HG03469 (cell line): ENCODE data around the gene PTPRQ.

ENCODE experiments used
- ATAC-seq: cut with Tn5 transposase; IDR thresholded peaks from one replicate; pipeline ENCODE4 v1.9.1; 2021; ENCODE audit warnings: mild to moderate bottlenecking, moderate library complexity, moderate number of reproducible peaks; ENCODE audit not compliant: unreplicated experiment

The PTPRQ gene

DNA sequence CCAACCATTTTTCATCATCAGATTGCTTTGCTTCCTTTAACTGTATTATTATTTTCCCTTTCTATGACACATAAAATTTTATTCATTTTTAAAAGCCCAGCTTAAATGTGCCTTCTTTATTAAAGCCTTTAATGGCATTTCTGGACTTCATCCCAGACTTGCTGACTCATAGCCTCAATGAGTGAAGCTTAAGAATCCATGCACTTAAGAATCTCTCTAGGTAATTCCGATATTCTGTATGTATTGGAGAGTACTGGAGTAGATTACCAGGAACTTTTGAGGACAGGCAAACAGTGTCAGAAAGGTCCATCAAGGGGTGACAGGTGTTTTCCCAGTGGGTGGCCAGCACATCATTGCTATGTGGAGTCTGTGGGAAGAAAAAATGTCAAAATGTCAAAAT, 107.9 kb downstream of the PTPRQ start:
- no peak for ATAC-seq

DNA sequence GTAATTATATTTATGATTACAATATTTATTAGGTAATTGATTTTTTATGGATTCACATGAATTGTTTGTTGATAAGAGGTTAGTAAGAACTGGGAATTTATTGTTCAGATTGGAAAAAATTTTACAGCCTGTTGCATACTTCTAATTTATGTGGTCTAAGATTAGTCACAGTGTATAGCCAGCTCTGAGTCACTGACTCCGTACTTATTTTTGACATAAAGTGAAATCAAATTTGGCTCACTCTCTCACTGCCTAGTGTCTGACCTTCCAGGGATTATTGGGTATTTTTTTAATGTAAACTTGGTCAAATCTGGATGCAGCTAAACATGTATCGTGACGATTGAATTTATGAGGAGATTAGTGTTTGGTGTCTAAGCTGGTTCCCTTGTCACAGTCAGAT, 109.3 kb downstream of the PTPRQ start:
- ATAC-seq: no peak

DNA sequence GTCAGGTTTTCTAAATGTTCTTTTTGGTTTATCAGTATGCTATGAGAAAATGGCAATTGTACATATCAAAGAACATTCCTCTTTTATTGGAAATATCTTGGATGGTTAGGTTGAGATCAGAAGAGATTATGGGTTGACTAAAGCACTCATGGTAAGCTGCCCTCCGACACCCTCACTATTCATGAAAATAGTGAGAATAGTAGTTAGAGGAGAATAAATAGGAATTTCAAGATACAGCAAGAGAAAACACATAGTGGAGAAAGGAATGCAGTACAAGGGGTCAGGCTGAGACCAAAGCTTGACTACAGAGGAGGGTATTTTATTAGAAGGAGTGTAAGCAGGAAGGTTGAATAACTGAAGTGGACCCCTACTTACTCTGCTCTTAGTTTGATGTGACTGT, 112.5 kb downstream of the PTPRQ start:
- ATAC-seq: no peak

DNA sequence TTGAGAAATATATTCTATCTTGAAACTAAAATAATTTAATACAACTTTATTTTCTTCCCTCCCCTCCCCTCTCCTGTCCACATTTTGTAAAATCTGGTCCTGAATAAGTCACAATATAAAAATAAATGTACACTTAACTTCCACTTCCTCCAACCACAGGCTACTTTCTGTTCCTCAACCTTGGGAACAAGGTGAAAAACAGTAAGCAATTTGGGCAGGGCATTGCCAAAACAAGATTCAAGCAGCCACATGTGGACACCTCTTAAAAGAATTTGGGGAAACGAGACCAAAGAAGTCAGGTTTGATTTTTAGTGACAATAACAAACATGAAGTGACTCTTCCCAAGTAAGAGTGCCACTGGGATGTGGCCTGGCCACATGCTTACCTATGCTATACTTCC, 115.7 kb downstream of the PTPRQ start:
- no peak for ATAC-seq

DNA sequence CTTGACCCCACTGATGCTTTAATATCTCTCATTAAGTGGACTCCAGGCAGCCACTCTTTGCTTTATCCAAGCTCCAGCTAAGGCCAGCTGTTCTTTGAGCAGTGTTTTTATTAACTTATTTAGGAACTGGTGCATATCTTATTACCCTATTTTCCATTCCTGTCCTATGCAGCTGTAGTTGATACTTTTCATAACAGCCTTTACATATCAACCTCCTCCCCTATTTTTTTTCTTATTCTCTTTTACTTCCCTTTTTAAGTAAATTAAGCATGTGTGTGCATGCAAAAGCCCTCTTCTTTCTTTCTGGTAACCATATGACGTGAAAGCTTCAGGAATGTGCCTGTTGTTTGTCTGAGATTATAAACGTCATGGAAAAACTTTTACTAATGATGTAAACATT, 121.2 kb downstream of the PTPRQ start:
- no peak for ATAC-seq

DNA sequence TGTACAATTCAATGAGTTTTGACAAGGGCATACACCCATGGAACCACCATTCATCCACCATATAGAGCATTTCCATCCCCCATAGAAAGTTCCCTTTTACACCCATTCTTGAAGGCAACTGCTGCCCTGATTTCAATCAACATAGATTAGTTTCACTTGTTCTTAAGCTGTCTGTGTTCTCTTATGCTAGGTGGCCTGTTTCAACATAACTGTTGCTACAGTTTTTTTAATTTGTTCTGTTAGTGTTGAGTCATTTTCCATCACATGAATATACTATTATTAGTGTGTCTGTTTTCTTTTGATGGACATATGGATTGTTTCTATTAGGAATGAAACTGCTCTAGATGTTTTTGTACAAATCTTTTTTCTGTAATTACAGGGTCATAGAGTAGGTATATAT, 123.4 kb downstream of the PTPRQ start:
- no peak for ATAC-seq

DNA sequence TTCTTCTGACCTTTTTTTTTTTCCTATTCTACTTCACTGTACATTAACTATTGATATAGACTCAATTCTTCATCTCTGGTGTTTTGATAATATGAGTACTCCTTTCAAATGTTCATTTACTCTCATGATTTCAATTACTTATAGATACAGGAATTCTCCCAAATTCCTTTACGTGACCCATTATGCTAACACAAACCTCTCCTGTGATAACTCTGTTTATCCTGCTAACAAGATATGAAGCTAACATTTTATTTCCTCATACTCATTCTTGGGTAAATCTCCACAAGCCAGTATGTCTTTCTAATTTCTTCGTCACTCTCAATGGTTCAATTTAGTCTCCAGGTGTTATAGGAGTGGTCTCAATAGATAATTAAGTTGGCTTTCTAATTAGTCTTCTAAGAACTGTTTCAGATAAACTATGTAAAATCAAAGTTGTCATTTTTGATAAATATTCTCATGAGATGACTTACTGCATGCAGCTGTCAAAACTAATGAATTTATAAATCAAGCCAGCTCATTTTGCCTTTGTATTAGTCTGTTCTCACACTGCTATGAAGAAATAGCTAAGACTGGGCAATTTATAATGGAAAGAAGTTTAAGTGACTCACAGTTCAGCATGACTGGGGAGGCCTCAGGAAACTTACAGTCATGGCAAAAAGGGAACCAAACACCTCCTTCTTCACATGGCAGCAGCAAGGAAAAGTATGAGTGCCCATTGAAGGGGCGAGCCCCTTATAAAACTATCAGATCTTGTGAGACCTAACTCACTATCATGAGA, 132.8 kb downstream of the PTPRQ start:
- no peak for ATAC-seq

DNA sequence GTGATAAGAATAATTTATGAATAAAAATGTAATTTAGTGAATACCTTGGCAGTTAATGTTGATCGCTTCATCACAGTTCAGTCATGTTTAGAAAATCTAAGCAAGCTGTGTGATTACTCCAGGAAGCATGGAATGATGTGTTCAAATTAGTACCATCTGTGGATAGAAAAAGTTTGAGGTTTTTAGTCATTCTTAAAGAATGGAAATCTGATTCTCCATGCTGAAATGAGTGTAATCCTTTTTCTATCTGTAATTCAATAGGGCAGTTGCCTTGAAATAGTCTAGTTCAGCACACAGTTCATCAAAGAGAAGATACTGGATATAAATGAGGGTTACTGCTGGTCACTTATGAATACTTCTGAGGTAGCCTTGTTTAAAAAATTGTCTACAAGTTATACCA, 136.2 kb downstream of the PTPRQ start:
- no peak for ATAC-seq

DNA sequence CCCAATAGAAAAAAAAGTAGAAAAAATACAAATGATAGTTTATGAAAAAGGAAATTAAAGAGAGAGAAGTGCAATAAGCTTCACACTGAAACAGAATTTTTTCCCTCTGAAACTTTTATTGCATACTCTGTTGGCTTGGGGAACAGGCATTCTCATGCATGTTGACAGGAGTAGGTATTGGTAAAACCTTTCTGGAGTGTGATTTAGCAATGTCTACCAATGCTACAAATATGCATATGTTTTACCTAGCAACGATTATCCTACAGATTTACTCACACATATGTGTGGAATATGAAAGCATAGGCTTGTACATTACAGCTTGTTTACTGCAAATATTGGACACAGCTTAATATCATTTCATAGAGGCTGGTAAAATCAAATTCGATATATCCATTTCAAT, 137.7 kb downstream of the PTPRQ start:
- ATAC-seq: no peak

DNA sequence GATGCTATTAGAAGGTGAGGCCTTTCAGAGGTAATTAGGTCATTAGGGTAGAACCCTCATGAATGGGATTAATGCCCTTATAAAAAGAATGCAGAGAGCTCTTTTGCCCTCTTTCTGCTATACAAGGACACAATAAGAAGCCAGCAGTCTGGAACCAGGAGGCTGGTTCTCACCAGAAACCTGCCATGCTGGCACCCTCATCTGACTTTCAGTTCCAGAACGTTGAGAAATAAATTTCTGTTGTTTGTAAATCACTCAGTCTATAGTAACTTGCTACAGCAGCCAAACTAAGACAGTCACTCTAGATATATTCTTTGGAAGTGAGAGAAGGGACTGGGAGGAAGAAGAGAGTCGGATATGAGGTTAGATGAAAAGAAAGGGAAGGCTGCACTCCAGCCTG, 138.4 kb downstream of the PTPRQ start:
- ATAC-seq: no peak

DNA sequence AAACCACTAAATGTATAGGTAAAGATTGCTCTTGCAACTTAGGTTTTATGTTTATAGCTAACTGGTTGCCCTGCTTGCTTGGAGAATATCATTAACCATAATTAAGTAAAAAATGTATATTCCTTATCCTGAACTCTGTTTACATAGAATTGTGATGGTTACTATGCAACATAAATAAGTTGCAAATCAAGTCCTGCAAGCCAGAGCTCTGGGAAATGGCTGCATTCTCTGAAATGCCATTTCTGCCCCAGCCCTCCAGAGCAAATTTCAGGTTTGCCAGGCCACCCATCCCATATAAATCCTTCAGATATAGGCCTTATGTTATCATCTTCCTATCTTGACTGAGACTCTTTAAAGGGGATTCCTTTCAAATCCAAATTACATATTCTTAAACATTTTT, 145.0 kb downstream of the PTPRQ start:
- ATAC-seq: no peak

DNA sequence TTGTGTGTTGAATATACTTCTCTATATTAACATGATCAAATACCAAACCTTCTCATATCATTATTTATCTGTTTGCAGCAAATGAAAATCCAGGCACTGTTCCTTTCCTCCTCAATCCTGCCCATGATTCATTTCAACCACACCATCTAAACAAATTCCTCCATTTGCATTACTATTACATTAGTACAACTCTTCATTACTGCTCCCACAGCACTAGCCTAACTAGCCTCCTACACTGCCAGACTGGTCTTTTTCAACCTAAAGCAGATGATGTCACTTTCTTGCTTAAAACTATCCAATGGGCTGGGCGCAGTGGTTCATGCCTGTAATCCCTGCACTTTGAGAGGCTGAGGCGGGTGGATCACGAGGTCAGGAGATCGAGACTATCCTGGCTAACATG, 146.1 kb downstream of the PTPRQ start:
- no peak for ATAC-seq

DNA sequence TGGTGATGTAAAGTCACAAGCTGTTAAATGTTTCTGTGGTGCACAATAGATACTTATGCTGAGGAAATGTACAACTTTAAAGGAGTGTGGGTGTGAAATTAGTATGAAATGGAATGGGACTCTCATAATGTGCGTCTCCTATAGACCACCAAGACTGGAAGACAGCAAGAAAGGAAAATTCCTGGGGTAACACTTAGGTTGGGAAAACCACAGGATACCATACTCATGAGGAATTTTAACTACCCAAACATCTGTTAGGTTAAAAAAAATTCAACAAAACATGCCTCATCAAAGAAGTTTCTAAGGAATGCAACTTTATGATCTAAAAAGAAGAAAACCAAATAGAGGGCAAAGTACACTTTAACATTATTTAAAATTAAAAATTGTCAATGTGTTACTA, 149.7 kb downstream of the PTPRQ start:
- no peak for ATAC-seq

DNA sequence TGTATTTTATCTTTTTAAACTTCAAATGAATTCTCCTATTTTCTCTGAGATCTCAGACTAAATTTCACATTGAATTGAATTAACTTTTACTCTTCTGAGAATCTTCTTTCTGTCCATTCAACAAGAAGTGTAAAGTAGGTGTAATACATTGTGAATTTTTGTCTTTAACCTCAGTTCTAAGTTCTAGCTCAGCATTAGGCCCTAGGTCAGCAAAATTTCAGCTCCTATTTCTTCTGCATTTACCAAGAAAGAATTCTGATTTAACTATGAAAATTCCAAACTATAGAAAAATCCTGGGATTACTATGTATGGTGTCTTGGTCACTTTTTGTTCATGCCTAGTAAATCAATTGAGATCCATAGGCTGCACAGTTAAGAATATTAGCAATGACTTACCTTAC, 152.5 kb downstream of the PTPRQ start:
- no peak for ATAC-seq

DNA sequence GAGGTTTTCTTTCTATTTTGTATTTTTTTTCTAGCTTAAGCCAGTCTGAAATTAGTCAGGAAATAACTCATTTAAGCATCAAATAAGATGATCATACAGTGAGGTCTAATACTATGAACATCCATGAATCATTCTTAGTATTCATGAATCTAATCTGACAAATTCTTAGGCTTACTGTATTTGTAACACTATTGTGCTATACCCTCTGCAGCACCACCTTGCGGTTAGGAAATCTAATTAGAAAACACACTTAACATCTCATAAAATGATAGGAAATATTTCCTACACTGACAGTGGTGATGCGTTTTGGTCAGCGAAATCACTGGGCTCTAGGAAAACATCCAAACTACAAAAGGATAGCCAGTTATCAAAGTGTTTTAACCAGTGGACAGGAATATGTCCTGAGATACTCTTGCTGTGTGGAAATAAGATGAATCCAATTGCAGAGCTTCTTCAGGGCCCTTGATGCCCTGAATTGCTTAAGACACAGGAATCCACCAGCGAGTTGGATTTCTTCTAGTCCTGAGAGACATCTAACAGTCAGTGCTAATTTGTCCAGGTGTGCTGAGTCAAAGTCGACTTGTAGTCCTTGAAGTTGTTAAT, 154.1 kb downstream of the PTPRQ start:
- ATAC-seq: no peak

DNA sequence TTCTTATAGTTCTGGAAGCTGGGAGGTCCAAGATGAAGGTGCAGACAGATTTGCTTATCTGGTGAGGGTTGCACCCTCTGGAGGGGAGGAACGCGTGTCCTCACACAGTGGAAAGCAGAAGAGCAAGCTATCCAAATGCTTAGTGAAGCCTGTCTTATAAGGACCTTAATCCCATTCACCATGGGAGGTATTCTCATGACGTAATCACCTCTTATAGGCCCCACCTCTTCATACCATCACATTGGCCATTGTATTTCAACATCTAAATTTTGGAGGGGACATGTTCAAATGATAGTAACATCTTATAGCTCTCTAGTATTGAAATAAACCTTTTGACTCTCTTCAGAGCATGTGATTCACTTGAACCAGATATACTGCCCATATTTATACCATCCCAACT, 158.4 kb downstream of the PTPRQ start:
- no peak for ATAC-seq

DNA sequence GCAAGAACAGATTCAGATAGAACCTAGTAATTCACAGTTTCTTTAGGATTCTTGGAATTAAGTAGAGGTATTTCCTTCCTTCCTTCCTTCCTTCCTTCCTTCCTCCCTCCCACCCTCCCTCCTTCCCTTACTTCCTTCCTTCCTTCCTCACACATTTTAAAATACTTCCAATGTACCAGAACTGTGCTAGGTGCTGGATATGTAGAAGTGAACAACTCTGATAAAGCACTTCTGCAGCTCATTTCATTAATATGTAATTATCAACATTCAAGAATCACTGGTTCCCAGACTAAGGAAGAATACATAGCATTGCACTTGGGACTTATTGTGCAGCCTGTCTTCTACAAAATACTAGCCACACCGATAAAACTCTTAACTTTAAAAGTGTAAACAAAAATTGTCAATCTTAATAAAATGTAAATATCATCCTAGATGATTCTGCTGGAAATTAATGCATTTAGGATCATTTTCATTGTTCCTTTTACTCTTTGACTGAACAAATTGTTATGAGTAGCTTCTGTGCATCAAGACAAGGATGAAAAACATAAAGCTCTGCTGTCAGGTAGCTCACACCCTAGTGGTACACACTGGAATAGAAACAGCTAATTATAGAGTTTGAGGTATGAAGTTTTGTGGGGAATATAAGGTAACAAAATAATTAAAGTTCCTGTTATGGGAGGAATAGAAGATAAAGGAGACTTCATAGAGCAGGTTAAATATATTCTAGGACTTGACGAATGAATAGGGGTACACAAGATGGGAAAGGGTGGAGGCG, 163.5 kb downstream of the PTPRQ start:
- ATAC-seq: no peak

DNA sequence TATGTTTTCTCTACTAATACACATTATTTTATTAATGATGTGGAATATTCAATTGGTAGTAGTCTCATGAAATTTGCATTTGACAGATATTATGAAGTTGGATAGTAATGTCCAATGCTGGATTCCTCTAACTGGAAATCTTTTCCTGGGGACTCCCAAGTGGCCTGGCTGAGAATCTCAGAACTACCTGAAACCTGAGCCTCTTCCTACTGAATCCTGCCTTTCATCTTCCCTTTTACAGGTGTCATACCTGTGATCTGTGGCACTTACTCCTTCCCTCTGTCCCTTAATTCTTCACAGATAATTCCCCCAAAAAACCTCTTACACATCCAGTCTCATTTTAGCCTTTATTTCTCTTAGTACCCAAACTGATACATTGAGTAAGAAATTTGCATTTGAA, 173.7 kb downstream of the PTPRQ start:
- ATAC-seq: no peak

DNA sequence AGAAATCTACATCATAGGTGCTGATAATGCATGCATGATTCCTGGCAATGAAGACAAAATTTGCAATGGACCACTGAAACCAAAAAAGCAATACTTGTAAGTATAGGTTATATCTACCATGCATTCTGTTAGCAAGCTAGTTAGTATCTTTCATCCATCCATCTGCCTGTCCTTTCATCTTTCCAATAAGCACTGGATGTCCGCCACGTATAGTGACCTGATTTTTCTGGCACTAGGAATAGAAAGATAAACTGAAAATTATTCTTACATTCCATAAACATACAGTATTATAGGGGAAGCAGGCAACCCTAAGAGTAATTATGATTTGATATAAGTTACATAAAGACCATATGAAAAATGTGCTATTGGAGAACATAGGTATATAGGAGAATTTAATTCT, 176.2 kb downstream of the PTPRQ start:
- no peak for ATAC-seq

DNA sequence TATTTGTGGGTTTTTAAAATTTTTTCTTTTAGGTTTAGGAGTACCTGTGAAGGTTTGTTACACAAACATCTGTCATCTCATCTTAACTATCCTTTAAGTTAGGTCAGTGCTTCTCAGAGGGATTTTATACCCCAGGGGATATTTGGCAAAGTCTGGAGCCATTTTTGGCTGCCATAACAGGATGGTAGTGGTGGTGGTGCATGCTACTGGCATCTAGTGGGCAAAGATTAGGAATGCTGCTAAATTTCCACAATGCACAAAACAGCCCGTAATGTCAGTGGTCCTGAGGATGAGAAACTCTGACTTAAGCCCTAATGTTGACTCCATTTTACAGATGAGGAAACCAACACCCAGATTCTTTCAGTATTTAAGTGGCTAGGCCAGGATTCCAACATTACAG, 178.2 kb downstream of the PTPRQ start:
- no peak for ATAC-seq

DNA sequence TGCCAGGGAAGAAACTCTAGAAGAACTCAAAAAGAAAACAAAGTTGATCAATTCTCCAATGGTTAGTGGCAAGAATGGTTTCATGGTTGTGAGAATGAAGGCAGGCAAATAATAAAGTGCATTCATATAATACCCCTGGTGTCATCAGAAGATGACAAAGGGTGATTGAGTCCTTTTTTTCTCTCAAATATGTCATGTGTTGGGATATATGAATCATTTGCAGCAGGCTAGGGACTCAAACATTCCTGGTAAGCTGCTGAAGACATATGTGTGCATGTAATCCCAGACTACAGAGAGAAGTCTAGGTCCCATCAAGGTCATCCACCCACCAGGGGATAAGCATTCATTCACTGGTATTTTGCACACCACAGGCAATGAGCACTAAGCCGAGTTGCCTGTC, 181.0 kb downstream of the PTPRQ start:
- no peak for ATAC-seq

DNA sequence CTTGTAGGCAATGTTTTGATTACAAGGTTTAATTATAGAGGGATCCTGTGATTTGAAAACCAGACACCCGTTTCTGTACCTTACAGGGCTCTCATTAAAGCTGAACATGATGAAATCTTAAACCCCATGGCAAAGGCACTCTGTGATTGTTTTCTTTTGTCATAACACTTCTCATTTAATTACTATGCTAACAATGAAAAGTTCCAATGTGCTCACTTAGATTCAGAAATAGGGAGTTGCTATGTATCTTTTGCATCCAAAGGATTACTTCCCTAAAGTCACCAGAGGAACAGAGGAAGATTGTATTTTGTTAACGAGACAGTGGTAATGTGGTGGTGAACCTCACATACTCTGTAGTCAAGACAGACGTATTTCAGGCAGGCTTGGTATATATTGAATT, 181.9 kb downstream of the PTPRQ start:
- no peak for ATAC-seq
